Anterior cingulate cortex (tissue), 58 donors: ENCODE measurements around the gene OOSP2.

Source experiments
- DNase-seq, 58 donors: peaks; one replicate each; lab custom pipeline; 2025; lab: John Stamatoyannopoulos, UW

Gene OOSP2

DNA sequence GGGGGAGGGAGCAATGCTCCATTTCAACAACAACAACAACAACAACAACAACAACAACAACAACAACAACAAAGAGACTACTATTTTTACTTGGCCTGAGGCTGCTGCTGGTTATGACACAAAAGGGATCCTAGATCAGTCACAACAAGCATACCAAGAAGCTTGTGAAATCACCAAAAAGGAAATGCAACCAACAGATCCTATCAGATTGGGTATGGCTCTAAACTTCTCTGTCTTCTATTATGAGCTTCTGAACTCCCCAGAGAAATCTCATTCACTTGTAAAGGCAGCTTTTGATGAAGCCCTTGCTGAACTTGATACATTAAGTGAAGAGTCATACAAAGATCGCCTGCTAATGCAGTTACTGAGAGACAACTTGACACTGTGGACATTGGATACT lies 37.8 kb downstream of the OOSP2 start:
- DNase-seq = no peak

DNA sequence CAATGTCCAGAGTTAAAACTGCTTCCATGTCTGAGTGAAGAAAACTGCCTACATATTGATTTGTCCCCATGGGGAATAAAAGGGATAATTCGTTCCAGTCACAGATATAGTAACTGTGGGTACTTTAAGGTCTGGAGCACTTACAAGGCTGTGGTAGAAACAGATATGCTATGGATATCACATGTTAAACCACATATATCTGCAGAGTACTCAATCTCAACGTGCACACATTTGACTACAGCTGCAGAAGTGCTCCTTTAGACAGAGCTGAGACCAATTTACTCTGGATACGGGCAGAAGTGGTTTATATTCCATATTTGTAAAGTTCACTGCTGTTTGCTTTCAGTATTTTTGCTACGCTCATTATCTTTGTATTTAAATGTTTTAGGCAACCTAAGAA lies 38.5 kb downstream of the OOSP2 start:
- no peak for DNase-seq

DNA sequence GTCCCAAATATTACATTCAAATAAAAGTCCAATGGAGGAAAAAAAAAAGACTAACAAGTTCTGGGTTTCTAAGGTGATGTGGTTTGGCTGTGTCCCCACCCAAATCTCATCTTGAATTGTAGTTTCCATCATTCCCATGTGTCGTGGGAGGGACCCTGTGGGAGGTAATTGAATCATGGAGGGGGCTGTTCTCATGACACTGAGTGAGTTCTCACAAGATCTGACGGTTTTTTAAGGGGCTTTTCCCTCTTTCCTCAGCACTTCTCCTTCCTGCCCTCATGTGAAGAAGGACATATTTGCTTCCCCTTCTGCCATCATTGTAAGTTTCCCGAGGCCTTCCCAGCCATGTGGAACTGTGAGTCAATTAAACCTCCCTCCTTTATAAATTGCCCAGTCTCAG lies 40.3 kb downstream of the OOSP2 start:
- no peak for DNase-seq

DNA sequence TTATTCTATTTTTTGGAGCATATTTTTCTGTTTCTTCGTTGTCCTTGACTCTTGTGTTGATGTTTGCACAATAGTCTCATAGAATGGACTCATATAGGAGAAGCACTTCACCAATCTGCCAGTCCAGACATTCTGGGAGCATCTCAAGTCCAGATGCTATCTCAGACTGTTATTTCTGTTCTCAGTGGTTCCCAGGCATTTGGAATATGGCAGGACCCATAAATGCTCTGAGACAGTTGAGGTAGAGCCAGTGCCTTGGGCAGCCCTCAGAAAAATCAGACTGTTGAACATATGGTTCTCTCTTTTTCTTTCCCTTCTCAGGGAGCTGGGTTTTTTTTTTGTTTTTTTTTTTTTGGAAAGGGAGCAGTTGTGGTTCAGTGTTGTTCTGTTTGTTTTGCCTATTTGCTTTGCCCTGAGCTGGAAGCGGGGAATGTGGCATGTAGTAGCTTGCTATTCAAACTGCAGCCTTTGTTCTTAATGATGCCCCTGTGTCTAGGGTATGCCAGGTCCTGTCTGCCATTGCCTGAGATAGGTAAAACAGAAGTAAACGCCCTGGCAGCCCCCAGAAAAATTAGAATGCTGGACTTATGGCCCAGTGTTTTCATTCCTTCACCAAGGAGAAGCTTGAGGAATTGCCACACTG lies 44.5 kb downstream of the OOSP2 start:
- DNase-seq = no peak

DNA sequence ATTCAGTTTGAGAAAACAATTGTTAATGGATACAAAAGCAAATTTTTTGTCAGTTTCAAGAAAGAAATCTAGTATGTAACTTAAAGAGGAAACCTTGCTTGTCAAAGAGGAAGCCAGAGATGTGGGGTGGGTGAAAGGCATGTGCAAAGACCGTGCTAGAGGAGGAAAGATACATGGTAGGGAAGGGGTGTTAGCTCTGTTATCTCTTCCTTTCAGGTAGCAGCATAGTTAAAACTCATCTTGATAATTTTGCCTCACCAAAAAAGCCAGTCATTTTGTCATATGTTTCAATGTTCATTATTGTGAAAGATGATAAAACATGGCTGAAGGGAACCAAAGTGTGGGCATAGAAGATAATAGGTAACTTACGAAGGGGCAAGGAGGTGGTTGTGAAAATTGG lies 45.7 kb downstream of the OOSP2 start:
- DNase-seq = no peak

DNA sequence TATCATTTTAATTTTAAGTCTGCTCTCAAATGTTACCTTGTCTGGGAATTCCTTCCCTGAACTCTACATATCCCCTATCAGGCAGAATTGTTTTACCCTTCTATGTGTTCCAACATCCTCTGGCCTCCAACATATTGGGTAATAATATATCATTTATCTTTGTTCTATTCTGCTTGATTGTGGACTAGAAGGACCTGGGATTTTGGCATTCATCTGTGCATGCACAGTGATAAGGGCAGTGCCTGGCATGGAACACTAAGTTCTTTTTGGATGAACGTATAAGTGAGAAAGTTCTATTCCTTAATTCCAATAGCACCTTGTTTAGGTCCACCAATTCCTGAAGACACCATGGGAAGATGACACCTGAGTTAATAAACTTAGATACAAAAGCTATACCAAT lies 47.0 kb downstream of the OOSP2 start:
- no peak for DNase-seq

DNA sequence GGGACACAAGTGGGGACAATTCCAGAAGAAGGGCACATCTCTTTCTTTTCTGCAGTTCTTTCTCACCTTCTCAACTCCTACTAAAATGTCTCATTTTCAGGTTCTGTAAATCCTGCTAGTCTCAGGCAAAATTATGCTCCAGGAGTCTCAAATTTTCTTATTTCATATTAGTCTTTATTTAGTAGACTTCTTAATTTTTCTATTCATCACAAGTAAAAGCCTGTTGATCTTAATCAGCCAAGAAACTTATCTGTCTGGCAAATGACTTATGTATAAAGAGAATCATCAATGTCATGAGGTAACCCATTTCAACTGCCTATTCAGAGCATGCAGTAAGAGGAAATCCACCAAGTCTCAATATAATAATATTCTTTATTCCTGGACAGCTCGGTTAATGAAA lies 48.2 kb downstream of the OOSP2 start, which contains the start of gene MS4A2:
MS4A2 (plus strand) TSS at position 301 of the 400 bp plus-strand sequence. CDS start 102 bp downstream, outside the sequence.
- no peak for DNase-seq

DNA sequence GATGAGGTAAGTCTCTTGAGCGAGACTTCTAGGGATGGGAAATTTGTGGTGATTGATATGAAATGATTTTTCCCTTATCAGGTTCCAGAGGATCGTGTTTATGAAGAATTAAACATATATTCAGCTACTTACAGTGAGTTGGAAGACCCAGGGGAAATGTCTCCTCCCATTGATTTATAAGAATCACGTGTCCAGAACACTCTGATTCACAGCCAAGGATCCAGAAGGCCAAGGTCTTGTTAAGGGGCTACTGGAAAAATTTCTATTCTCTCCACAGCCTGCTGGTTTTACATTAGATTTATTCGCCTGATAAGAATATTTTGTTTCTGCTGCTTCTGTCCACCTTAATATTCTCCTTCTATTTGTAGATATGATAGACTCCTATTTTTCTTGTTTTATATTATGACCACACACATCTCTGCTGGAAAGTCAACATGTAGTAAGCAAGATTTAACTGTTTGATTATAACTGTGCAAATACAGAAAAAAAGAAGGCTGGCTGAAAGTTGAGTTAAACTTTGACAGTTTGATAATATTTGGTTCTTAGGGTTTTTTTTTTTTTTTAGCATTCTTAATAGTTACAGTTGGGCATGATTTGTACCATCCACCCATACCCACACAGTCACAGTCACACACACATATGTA lies 55.4 kb downstream of the OOSP2 start:
- no peak for DNase-seq

DNA sequence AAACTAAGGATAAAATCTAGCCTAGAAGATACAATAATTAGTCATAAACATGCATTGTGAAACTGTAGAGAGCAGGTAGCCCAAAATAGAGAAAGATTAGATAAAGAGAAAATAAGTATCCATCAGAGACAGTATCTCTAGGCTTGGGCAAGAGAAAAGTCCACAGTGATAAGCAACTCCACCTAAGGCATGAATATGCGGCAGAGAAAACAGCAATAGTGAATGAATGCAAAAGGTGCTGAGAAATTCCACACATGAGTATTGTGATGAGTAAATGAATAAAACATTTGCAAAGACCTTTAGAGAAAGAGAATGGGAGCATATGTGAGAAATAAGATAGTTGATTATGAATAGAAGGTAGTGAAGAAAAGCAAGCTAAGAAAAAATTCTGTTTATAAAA lies 57.0 kb downstream of the OOSP2 start:
- DNase-seq = no peak
